K562 (cell line): ENCODE results near the gene PRKG1. TPM values are rescaled to one million over a fixed set of nuclear protein-coding genes. Genes with fewer than 3 reads are reported as not detected.

Source experiments
- ATAC-seq: fragments of 200-7000 bp; cut with Tn5 transposase; 3 replicates; pipeline ENCODE4 v1.9.1; 2020; ENCODE audit warnings: moderate library complexity
- BruUV-seq: library from RNA; stranded (reverse); fragments of 400-500 nt; replicated peaks from 2 replicates; lab custom pipeline; 2021; lab: Mats Ljungman, UMichigan
- CTCF ChIA-PET: fragments of 300-600 bp; formaldehyde crosslinking; extraction: SDS; loops from one replicate; lab custom pipeline; 2021; ENCODE audit warnings: low intra/inter-chr PET ratio; lab: Yijun Ruan, JAX
- POLR2A ChIA-PET: fragments of 300-600, 350-650 bp; sonication (Branson Sonifier 250); formaldehyde crosslinking; extraction: SDS; loops from one replicate; lab custom pipeline; 2021; ENCODE audit warnings: antibody characterized with exemption, inconsistent platforms; lab: Yijun Ruan, JAX
- DNase-seq, 4 experiments: peaks; one replicate each; pipeline versions ENCODE4 v3.0.0 to v3.0.0-alpha.2; 2011 to 2018; ENCODE audit warnings: low spot score in 3 of 4, mixed read lengths in 3 of 4; ENCODE audit errors: extremely low read depth in 1 of 4
- FAIRE-seq: peaks from 2 replicates; lab custom pipeline; 2011; peaks lifted over from hg19 to GRCh38; lab: Jason Lieb, UNC
- H2AFZ ChIP-seq: 2 replicates; pipeline ENCODE4 v1.6.0; 2011; ENCODE audit warnings: low read depth, low read length, control low read depth, inconsistent platforms
- H3K27ac ChIP-seq: fragments of 200-600 bp; 3 replicates; pipeline ENCODE4 v1.8.0; 2011; ENCODE audit warnings: low read depth, mild to moderate bottlenecking, control low read depth, inconsistent platforms, low read length, moderate library complexity, mixed read lengths; ENCODE audit errors: extremely low read depth
- H3K27me3 ChIP-seq, 2 experiments: fragments of 300-600 bp in 1 of 2; 2 replicates in 1 of 2; 3 replicates in 1 of 2; pipeline versions ENCODE4 v1.6.0 to v1.8.0; 2011; ENCODE audit warnings: inconsistent platforms in 2 of 2, low read length in 2 of 2, mild to moderate bottlenecking in 1 of 2, mixed read lengths in 1 of 2, moderate library complexity in 1 of 2; ENCODE audit not compliant: control insufficient read depth in 2 of 2, insufficient read depth in 2 of 2
- H3K36me3 ChIP-seq: fragments of 300-600 bp; 3 replicates; pipeline ENCODE4 v1.8.0; 2011; ENCODE audit warnings: mild to moderate bottlenecking, low read length, inconsistent platforms; ENCODE audit not compliant: control insufficient read depth, insufficient read depth
- H3K4me1 ChIP-seq, 2 experiments: fragments of 200-600 bp in 1 of 2; replicated peaks in 1 of 2; 2 replicates in 1 of 2; 3 replicates in 1 of 2; pipeline versions ENCODE4 v1.5.1 to v1.8.0; 2011; ENCODE audit warnings: inconsistent platforms in 2 of 2, low read length in 2 of 2, mild to moderate bottlenecking in 1 of 2, mixed read lengths in 1 of 2, moderate library complexity in 1 of 2; ENCODE audit not compliant: control insufficient read depth in 2 of 2, insufficient read depth in 2 of 2
- H3K4me2 ChIP-seq: 2 replicates; pipeline ENCODE4 v1.6.1; 2011; ENCODE audit warnings: low read length, control low read depth, inconsistent platforms, mixed read lengths; ENCODE audit not compliant: insufficient read depth
- H3K4me3 ChIP-seq: fragments of 200-600 bp; sonication (generic), shearing (Covaris generic); 2 replicates; pipeline ENCODE4 v1.5.1; 2016; ENCODE audit warnings: control low read depth, inconsistent platforms
- H3K79me2 ChIP-seq: fragments of 200-600 bp; 3 replicates; pipeline ENCODE4 v1.8.0; 2011; ENCODE audit warnings: low read length, inconsistent platforms; ENCODE audit not compliant: control insufficient read depth, insufficient read depth
- H3K9ac ChIP-seq, 2 experiments: 2 replicates each; pipeline versions ENCODE4 v1.6.0 to v1.6.1; 2011; ENCODE audit warnings: low read depth in 2 of 2, low read length in 2 of 2, control low read depth in 1 of 2, inconsistent platforms in 1 of 2, mild to moderate bottlenecking in 1 of 2, mixed read lengths in 1 of 2; ENCODE audit not compliant: insufficient read depth in 1 of 2
- H3K9me1 ChIP-seq: one replicate; pipeline ENCODE4 v1.6.0; 2011; ENCODE audit warnings: inconsistent platforms, mild to moderate bottlenecking, low read length, moderate library complexity; ENCODE audit not compliant: control insufficient read depth, insufficient read depth
- H3K9me3 ChIP-seq: replicated peaks from 2 replicates; pipeline ENCODE4 v1.5.1; 2011; ENCODE audit warnings: low read depth, low read length, inconsistent platforms; ENCODE audit not compliant: control insufficient read depth, insufficient read depth
- H4K20me1 ChIP-seq: replicated peaks from 2 replicates; pipeline ENCODE4 v1.6.1; 2011; ENCODE audit warnings: low read length, inconsistent platforms, mixed read lengths; ENCODE audit not compliant: control insufficient read depth, insufficient read depth
- BCL6 ChIP-seq: fragments of 250-450 bp; sonication (Bioruptor Pico); IDR thresholded peaks from 2 replicates; pipeline ENCODE4 v1.4.0; 2020
- BRCA1 ChIP-seq, 2 experiments: fragments of 450-650 bp in 1 of 2; sonication (generic) in 1 of 2; formaldehyde crosslinking in 1 of 2; IDR thresholded peaks; 2 replicates each; pipeline versions ENCODE4 v1.5.0 to v1.6.1; 2017 to 2020; ENCODE audit warnings: mild to moderate bottlenecking in 1 of 2, missing genetic modification reagents in 1 of 2
- CBX3 ChIP-seq, 2 experiments: IDR thresholded peaks; 1 replicate in 1 of 2; 2 replicates in 1 of 2; pipeline ENCODE4 v1.6.1; 2012; ENCODE audit warnings: inconsistent platforms in 2 of 2, low read length in 2 of 2, borderline replicate concordance in 1 of 2, control low read depth in 1 of 2
- CREB3 ChIP-seq: fragments of 450-650 bp; conservative IDR thresholded peaks from 2 replicates; pipeline ENCODE4 v1.6.1; 2016; ENCODE audit warnings: missing genetic modification characterization, low read depth, mild to moderate bottlenecking, missing compliant biosample characterization, moderate library complexity
- GATAD2B ChIP-seq: fragments of 450-650 bp; IDR thresholded peaks from 2 replicates; pipeline ENCODE4 v1.6.1; 2017; ENCODE audit warnings: mild to moderate bottlenecking, borderline replicate concordance
- ILF3 ChIP-seq: fragments of 450-650 bp; IDR thresholded peaks from 2 replicates; pipeline ENCODE4 v1.6.1; 2018; ENCODE audit warnings: antibody characterized with exemption, mild to moderate bottlenecking, moderate library complexity, borderline replicate concordance
- POLR2AphosphoS2 ChIP-seq: IDR thresholded peaks from 2 replicates; pipeline ENCODE4 v1.6.1; 2012; ENCODE audit warnings: low read length, improper control_type of control experiment
- SMC3 ChIP-seq: conservative IDR thresholded peaks from 2 replicates; pipeline ENCODE4 v1.6.1; 2011; ENCODE audit warnings: low read depth, low read length, improper control_type of control experiment; ENCODE audit not compliant: insufficient read depth
- THRB ChIP-seq: fragments of 450-650 bp; formaldehyde crosslinking; conservative IDR thresholded peaks from 2 replicates; pipeline ENCODE4 v1.4.0; 2022; ENCODE audit warnings: mild to moderate bottlenecking, missing genetic modification characterization
- TRIM24 ChIP-seq, 2 experiments: fragments of 450-650 bp; IDR thresholded peaks; 2 replicates each; pipeline ENCODE4 v1.6.1; 2016
- ZEB2 ChIP-seq: fragments of 450-650 bp; IDR thresholded peaks from 2 replicates; pipeline ENCODE4 v1.6.1; 2016
- WGBS: fragments of 100-300 bp; shearing (Covaris generic); methylation state at CpG from one replicate; pipeline ENCODE4 v1.1.6; 2016; ENCODE audit warnings: low coverage, mixed read lengths; ENCODE audit not compliant: insufficient coverage; ENCODE audit errors: missing lambda C conversion rate; 5-methylcytosine and 5-hydroxymethylcytosine counted together
- in situ Hi-C: fragments of 300-500 bp; cut with MboI; formaldehyde crosslinking; loops from 4 replicates; pipeline ENCODE4 v1.15.0; 2018; ENCODE audit warnings: inconsistent platforms, mixed read lengths
- intact Hi-C: fragments of 100-400 bp; cut with micrococcal nuclease; formaldehyde crosslinking; loops from 2 replicates; pipeline ENCODE4 v1.14.2; 2022
- polyA plus RNA-seq, 8 experiments: library from polyadenylated mRNA; depleted of rRNA in 4 of 8; stranded (reverse) in 5 of 8; unstranded in 3 of 8; fragments of >200 nt; fragmentation: Nextera tagmentation in 2 of 8; fragmentation: Illumina TruSeq in 1 of 8; extraction: Ambion mirVana in 2 of 8; extraction: Trizol in 1 of 8; gene quantifications; 2 replicates each; pipeline versions ENCODE4 v1.2.1 to v1.2.3, GENCODE V29; 2011 to 2014; ENCODE audit warnings: inconsistent platforms in 1 of 8, missing spikeins in 1 of 8
- total RNA-seq, 7 experiments: library from RNA; depleted of rRNA in 6 of 7; stranded (reverse); fragments of >200 nt in 6 of 7; fragmentation: Illumina TruSeq in 2 of 7; extraction: Trizol in 2 of 7; gene quantifications; 2 replicates each; pipeline versions ENCODE4 v1.2.1 to v1.2.3, GENCODE V29; 2011 to 2021; ENCODE audit warnings: low replicate concordance in 1 of 7
- TF ChIP-seq, protein P1 (sequence below): sonication (generic); IDR thresholded peaks from 2 replicates; pipeline ENCODE4 v1.6.1; 2016
- TF ChIP-seq, protein P2 (sequence below): sonication (generic); formaldehyde crosslinking; IDR thresholded peaks from 2 replicates; pipeline ENCODE4 v1.8.1; 2023; ENCODE audit warnings: mild to moderate bottlenecking, missing genetic modification reagents, moderate library complexity

The PRKG1 gene
- total and polyA plus RNA-seq, 9 of the 15 experiments (the other 6 are each of a cell fraction or from before 2014, with no cell fraction given) = 0.22 TPM; not detected in 8

DNA sequence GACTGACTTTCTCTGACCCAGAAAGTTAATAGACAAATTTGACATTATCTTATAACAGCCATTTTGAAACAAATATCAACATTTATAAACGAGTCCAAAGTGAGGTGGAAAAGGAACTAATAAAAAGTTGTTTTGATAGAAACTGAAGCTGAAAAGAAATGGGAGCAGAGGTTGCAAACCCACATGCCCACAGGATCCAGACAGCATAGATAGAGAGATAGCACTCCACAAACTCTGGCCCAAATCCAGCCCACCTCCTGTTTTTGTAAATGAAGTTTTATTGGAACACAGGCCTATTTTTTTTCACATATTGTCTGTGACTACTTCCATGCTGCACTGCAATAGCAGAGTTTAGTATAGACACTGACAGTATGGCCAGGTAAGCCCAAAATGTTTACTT lies 171.9 kb downstream of the PRKG1 start:
- Histone ChIP-seq H3K27ac (no peak overlapping the region), H3K79me2 (no peaks in the 10 kb centered on the region), H3K4me3 (no peak overlapping the region), H3K9me1 (no peaks in the 10 kb centered on the region), H4K20me1 (no peaks in the 10 kb centered on the region), H3K27me3 (no peaks in the 10 kb centered on the region), H3K4me1 (no peaks in the 10 kb centered on the region), H3K4me2 (no peak overlapping the region), H2AFZ (no peak overlapping the region), H3K9me3 (no peaks in the 10 kb centered on the region), H3K9ac (no peak overlapping the region), H3K36me3 (no peaks in the 10 kb centered on the region)
- 0% methylated on average over 1 of the region's 1 CpG for WGBS
- TF ChIP-seq TRIM24 (IDR thresholded peaks at IDR 0.05) (no peak), GATAD2B (no peak), CBX3 (IDR thresholded peaks at IDR 0.05; ENCODE audit: borderline replicate concordance in 1 of 2, low read length in 2 of 2) (no peak), ILF3 (no peak), CREB3 (tag) (no peak), SMC3 (no peak), ZEB2 (no peak), BCL6 (CRISPR knock-in tag) (no peak), THRB (no peak), BRCA1 (IDR thresholded peaks at IDR 0.05) (no peak), BRCA1 (CRISPR knock-in tag; IDR thresholded peaks at IDR 0.05) (no peak), POLR2AphosphoS2 (no peak)
- TF ChIP-seq, protein P1, sequence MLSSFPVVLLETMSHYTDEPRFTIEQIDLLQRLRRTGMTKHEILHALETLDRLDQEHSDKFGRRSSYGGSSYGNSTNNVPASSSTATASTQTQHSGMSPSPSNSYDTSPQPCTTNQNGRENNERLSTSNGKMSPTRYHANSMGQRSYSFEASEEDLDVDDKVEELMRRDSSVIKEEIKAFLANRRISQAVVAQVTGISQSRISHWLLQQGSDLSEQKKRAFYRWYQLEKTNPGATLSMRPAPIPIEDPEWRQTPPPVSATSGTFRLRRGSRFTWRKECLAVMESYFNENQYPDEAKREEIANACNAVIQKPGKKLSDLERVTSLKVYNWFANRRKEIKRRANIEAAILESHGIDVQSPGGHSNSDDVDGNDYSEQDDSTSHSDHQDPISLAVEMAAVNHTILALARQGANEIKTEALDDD = no peak
- TF ChIP-seq, protein P2, sequence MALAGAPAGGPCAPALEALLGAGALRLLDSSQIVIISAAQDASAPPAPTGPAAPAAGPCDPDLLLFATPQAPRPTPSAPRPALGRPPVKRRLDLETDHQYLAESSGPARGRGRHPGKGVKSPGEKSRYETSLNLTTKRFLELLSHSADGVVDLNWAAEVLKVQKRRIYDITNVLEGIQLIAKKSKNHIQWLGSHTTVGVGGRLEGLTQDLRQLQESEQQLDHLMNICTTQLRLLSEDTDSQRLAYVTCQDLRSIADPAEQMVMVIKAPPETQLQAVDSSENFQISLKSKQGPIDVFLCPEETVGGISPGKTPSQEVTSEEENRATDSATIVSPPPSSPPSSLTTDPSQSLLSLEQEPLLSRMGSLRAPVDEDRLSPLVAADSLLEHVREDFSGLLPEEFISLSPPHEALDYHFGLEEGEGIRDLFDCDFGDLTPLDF (CRISPR knock-in tag) = no peak
- FAIRE-seq (no peak), DNase-seq (no peak), ATAC-seq (no peak)
- in situ Hi-C loops (no loop called here), intact Hi-C loops (no loop called here)
- ChIA-PET POLR2A (no interaction called here), CTCF (no interaction called here)
- BruUV-seq = no TSS peak
